ENCODE results near the gene CLCN4.
A peak's percentile ranks its signal among the peaks of the same experiment; 100 is the strongest.

CLCN4 gene

DNA sequence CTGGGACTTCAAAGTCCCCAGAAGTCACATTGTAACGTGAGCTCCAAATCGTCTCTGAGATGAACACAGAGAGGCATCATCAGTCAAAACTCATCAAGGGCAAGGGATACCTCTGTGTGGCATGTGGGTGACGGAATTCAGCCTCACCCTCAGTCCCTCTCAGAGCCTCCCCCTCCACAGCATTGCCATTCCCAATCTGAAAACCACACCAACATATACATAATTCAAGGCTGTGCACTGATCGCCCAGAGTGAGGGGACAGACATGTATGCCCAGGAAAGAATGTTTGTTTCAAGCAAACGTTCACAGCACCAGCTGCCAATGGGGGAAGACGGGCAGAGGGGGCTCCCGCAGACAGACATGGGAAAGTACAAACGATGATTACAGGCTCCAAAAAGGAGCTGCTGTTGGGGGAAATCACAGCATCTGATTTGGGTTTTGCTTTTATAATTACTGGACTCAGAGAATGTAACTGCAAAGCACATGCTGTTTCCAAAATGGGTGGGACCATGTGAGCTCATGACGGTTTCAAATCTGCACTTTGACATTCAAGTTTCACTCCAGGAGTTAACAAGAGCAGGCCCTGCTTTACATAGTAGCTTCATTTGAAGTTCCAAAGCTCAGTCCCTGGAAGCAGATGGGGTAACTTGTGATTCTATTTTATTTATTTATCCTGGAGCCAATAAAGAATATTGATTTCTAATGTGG lies 88.3 kb downstream of the CLCN4 start:
- no peak for DNase-seq

DNA sequence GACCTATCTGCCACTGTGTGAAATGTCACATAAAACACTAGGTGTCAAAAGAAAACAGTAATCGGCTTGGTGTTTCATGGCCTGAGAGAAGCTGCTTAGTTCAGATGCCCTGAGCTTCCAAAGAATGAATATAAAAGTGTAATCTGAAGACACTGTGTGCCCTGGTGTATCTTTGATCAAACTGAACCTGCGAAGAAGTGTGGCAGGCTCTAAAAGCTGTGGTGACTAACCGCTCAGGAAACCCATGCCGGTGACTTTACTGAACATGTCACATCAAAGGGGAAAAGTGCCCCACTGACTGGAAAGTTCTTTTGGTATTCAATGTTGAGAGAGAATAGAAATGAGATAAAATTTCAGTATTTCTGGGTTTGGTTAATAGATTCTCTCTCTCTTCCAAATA lies 89.1 kb downstream of the CLCN4 start:
- DNase-seq, result no peak

DNA sequence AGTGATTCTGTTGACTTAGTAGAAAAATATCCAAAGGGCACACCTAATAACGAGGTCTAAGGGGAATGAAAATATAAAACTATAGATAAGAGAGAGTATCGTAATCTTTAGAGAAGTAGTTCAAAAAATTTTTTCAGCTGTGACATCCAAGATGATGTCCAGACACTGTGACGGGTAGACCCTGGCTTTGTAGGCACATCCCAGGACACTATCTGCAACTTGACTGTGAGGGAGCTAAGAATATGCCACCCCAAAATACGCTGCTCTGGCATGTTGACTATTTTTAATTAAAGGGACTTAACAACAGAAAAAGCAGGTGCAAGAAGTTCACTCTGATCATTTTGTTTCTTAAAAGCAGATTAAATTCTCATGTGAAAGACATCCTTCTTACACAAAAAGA lies 89.5 kb downstream of the CLCN4 start:
- DNase-seq, result no peak

DNA sequence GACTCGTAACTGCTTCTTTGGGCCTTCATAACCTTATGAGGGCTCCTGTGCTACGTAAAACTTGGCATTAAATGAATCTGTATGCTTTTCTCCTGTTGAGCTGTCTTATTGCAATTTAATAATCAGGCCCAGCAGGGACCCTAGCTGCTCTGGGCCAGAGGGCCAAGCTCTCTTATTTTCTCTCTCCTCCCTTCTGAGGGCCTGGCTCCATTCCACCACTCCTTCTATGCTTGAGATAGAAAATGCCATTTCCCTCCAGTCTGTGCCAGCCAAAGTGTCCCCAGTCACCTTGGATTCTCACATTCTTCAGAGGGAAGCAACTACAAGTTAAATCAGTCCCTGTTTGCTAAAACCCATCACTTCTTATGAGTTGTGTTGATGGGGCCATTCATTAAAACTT lies 90.1 kb downstream of the CLCN4 start:
- no peak for DNase-seq

DNA sequence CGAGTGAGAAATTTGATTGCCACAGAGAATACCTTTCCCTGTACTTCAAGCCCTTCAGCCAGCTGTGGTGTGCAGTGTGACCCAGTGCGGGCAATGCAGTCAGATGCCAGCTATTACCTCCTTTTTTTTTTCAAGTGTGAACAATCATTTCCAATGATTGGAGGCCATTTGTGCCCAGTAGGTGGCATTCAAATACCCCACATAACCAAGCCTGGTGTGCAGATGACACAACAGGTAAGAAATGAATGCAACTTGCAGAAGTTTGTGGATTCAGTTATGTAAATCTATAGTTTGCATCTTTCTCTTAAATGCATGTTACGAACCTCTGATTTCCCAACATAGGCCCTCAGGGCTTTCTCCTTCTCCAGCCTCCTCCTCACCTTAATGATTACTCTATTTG lies 98.0 kb downstream of the CLCN4 start:
- peak in 2 of 3 experiments; percentile 23 to 54 for DNase-seq

DNA sequence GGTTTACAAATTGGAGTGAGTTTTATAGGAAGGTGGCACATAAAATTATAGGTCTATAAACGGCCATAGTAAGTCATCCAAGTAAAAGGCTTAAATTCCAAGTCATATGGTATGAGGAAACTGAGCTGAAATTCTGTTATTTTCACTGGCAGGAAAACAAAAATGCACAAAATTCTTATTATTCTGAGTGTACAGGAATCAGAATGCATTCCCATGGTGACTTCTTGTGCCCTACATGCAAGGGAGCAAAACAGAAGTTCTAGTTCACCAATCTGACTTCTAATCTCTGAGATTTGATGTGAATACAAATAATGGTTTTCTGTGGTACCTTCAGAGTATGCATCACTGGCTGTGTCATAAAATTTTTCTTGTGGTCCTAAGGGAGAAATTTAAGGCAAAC lies 102.9 kb downstream of the CLCN4 start:
- no peak for DNase-seq

DNA sequence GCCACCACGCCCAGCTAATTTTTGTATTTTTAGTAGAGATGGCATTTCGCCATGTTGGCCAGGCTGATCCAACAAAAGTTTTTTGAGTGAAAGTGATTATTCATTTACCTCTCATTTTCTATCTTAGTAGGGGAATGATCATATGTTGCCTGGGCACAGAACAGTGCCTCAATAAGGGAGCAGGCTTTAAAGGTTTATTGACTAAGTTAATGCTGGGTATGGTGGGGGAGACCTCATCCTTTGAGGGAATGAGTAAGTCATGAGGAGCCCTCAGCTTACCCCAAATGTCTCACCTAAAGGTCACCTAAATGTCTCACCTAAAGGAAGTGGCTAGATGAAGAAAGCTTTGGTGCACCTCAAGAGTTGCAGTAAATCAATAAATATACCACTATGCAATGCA lies 109.0 kb downstream of the CLCN4 start:
- no peak for DNase-seq

DNA sequence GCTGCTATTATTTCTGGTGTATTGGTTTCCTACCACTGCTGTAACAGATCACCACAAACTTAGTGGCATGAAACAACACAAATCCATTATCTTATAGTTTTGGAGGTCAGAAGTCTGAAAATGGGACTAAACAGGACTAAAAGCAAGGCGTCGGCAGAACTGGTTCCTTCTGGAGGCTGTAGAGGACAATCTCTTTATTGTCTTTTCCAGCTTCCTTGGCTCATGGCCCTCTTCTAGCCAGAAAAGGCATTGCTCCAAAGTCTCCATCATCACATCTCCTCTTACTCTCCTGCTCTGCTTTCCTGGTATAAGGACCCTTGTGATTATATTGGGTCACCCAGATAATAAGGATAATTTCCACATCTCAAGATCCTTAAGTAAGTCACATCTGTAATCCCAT lies 121.9 kb downstream of the CLCN4 start:
- no peak for DNase-seq

DNA sequence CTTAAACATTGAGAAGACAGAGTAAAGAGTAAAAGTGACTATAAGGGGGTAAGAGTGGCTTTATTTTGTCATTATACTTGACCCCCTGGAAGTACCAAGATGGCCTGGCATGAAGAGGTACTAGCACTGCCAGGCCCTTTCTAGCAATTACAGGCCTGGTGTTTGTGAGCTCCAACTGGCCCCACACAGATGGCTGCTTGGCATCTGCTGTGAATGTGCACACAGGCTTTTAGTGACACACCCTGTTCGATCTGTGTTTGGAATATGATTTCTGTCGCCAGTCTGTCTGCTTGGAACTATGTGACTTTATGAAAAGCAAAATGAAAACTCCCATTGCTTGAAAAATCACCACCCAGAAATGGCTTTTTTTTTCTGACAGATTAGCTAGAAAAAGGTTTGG lies 123.3 kb downstream of the CLCN4 start:
- peak in 2 of 3 experiments; percentile 19 to 26 for DNase-seq

DNA sequence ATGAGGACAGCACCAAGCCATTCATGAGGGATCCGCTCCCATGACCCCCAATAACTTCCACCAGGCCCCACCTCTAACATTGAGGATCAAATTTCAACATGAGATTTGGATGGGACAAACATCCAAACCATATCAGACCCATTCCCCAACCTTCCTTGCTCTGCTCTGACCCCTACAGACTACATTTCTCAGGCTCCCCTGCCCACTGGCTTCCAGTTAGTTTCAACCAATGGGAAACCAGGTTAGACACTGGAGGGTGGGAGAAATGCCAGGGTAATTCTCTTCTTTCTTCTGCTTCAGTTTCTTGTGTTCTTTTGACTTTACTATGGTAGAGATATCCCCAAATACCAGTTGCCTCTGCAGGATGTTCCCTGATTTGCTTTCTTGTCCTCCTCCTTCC lies 125.7 kb downstream of the CLCN4 start:
- no peak for DNase-seq

DNA sequence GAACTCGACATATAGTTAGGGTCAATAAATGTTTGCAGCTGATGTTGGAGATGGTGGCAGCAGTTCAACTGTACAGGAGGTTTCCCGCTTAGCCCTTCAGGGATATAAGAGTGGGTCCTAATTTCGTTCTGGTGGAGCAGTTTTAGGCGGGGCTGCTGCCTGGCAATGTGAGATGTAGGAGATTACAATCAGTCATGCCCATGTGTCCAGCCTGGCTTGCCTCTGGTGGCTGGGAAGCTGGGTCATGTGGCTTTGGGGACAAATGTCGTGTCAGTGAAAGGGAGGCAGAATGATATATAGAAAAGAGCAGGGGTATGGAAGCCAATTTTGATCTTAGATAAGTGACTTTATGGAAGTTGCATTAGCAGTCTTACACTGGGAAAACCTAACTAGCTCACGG lies 129.4 kb downstream of the CLCN4 start:
- DNase-seq, result no peak
